ENCODE data around the gene SSR2.

Gene SSR2

GRCh38 chr1:155975375-155976061 is 45.2 kb downstream of the SSR2 start:
- DNase-seq (ENCODE audit: extremely low read depth in 1 of 2, low read depth in 1 of 2), result no peak

- DNase-seq (ENCODE audit: extremely low read depth in 1 of 2, low read depth in 1 of 2), result no peak
Observed at GRCh38 chr1:155974208-155975115, 46.3 kb downstream of the SSR2 start.

GRCh38 chr1:155973723-155974122 is 47.0 kb downstream of the SSR2 start:
- no peak for DNase-seq (ENCODE audit: extremely low read depth in 1 of 2, low read depth in 1 of 2)

GRCh38 chr1:155971910-155972809 is 48.6 kb downstream of the SSR2 start:
- DNase-seq (ENCODE audit: extremely low read depth in 1 of 2, low read depth in 1 of 2), result no peak

GRCh38 chr1:155970531-155971167 is 50.1 kb downstream of the SSR2 start:
- DNase-seq (ENCODE audit: extremely low read depth in 1 of 2, low read depth in 1 of 2), result peak in 1 of 2 donors; percentile 35

GRCh38 chr1:155969377-155969791 is 51.4 kb downstream of the SSR2 start:
- no peak for DNase-seq (ENCODE audit: extremely low read depth in 1 of 2, low read depth in 1 of 2)

- DNase-seq (ENCODE audit: extremely low read depth in 1 of 2, low read depth in 1 of 2), result no peak
Observed at GRCh38 chr1:155968670-155969069, 52.1 kb downstream of the SSR2 start.

- no peak for DNase-seq (ENCODE audit: extremely low read depth in 1 of 2, low read depth in 1 of 2)
Observed at GRCh38 chr1:155968051-155968400, 52.7 kb downstream of the SSR2 start.

GRCh38 chr1:155967341-155968050 is 53.3 kb downstream of the SSR2 start:
- DNase-seq (ENCODE audit: extremely low read depth in 1 of 2, low read depth in 1 of 2), result no peak

- DNase-seq (ENCODE audit: extremely low read depth in 1 of 2, low read depth in 1 of 2), result no peak
Observed at GRCh38 chr1:155966750-155967149, 54.0 kb downstream of the SSR2 start.

GRCh38 chr1:155966135-155966534 is 54.6 kb downstream of the SSR2 start:
- DNase-seq (ENCODE audit: extremely low read depth in 1 of 2, low read depth in 1 of 2), result no peak

- no peak for DNase-seq (ENCODE audit: extremely low read depth in 1 of 2, low read depth in 1 of 2)
Observed at GRCh38 chr1:155964193-155964592, 56.6 kb downstream of the SSR2 start.

- DNase-seq (ENCODE audit: extremely low read depth in 1 of 2, low read depth in 1 of 2), result no peak
Observed at GRCh38 chr1:155962599-155963211, 58.0 kb downstream of the SSR2 start.

- DNase-seq (ENCODE audit: extremely low read depth in 1 of 2, low read depth in 1 of 2), result no peak
Observed at GRCh38 chr1:155961937-155962336, 58.8 kb downstream of the SSR2 start.

- DNase-seq (ENCODE audit: extremely low read depth in 1 of 2, low read depth in 1 of 2), result no peak
Observed at GRCh38 chr1:155960081-155960745, 60.5 kb downstream of the SSR2 start.

All from stimulated activated CD8-positive, alpha-beta memory T cell treated with anti-CD3 and anti-CD28 coated beads, Interleukin-7, amount 100 ng/mL, for 48 hours (primary cell).